Heart right ventricle (tissue), 16 donors: ENCODE data around the gene RGS19. TPM values are rescaled to one million over a fixed set of nuclear protein-coding genes. Genes with fewer than 3 reads are reported as not detected.

Experiments used
- ATAC-seq, 8 donors: fragments of 200-7000 bp; cut with Tn5 transposase; one replicate each; pipeline ENCODE4 v1.9.1; 2020; ENCODE audit warnings: mild to moderate bottlenecking in 8 of 8, moderate library complexity in 8 of 8, moderate number of reproducible peaks in 1 of 8
- DNase-seq, 2 donors: peaks; one replicate each; pipeline ENCODE4 v3.0.0-alpha.2; 2020
- H3K27ac ChIP-seq, 10 donors: fragments of 200-600 bp; sonication (generic) in 2 of 10; one replicate each; pipeline versions ENCODE4 v1.5.0 to v1.8.0; 2020 to 2022; ENCODE audit warnings: mild to moderate bottlenecking in 3 of 10
- H3K27me3 ChIP-seq, 7 donors: fragments of 200-600 bp; one replicate each; pipeline ENCODE4 v1.8.0; 2021 to 2022; ENCODE audit warnings: mild to moderate bottlenecking in 2 of 7
- H3K36me3 ChIP-seq, 9 donors: fragments of 200-600 bp; sonication (generic) in 1 of 9; one replicate each; pipeline versions ENCODE4 v1.5.0 to v1.8.0; 2020 to 2022; ENCODE audit warnings: mild to moderate bottlenecking in 2 of 9
- H3K4me1 ChIP-seq, 9 donors: fragments of 200-600 bp; sonication (generic) in 1 of 9; one replicate each; pipeline versions ENCODE4 v1.5.0 to v1.8.0; 2020 to 2022; ENCODE audit warnings: mild to moderate bottlenecking in 4 of 9
- H3K4me3 ChIP-seq, 10 donors: fragments of 200-600 bp; sonication (generic) in 2 of 10; one replicate each; pipeline versions ENCODE4 v1.5.0 to v1.8.0; 2020 to 2022; ENCODE audit warnings: mild to moderate bottlenecking in 7 of 10, moderate library complexity in 2 of 10
- H3K9me3 ChIP-seq, 11 donors: fragments of 200-600 bp in 10 of 11; sonication (generic) in 2 of 11; one replicate each; pipeline versions ENCODE4 v1.5.0 to v1.8.0; 2013 to 2022; ENCODE audit warnings: mild to moderate bottlenecking in 2 of 11, control low read depth in 1 of 11, moderate library complexity in 1 of 11
- WGBS, 2 donors: extraction: QIAGEN DNeasy Blood & Tissue Kit; methylation state at CpG; one replicate each; pipeline ENCODE4 v1.1.7; 2013; ENCODE audit warnings: inconsistent platforms in 1 of 2; 5-methylcytosine and 5-hydroxymethylcytosine counted together
- intact Hi-C, 10 donors: fragments of 100-400 bp; cut with DNase I; formaldehyde crosslinking; loops; one replicate each; pipeline versions ENCODE4 v1.11.1 to v1.14.2; 2022
- polyA plus RNA-seq, 2 donors: library from polyadenylated mRNA; stranded (reverse); fragments of 200-250 nt; gene quantifications; one replicate each; pipeline ENCODE4 v1.2.3, GENCODE V29; 2013
- total RNA-seq, 10 donors: library from RNA; stranded (reverse); fragmentation: NEBNext Ultra II Directional in 3 of 10; extraction: Animal tissue kit (Norgen Biotek cat#: 25700) in 3 of 10; gene quantifications; one replicate each; pipeline versions ENCODE4 v1.2.1 to v1.2.4, GENCODE V29; 2021 to 2023
- TF ChIP-seq, protein P1 (sequence below), 9 donors: fragments of 200-600 bp; sonication (generic) in 2 of 9; IDR thresholded peaks; one replicate each; pipeline versions ENCODE4 v1.5.0 to v1.8.0; 2021 to 2022; ENCODE audit warnings: antibody characterized with exemption in 9 of 9, mild to moderate bottlenecking in 5 of 9, moderate library complexity in 1 of 9
- donor health status: Arrhythmogenic right ventricular cardiomyopathy.
- donor health status: ischemic (EF 13 %, LVEDD 7.1; RV severe dilation, severe dysfunction).
- donor health status: healthy with polysubstance abuse.
- donor health status: DM: no; HTN: yes; CAD: no.
- donor health status: DM: no; HTN: no; CAD: no.
- donor health status: ischemic (EF 25% LVEDD 6.9; RV normal size, moderate dysfunction).
- donor health status: ischemic (EF 25% LVEDD 5.7; RV mildly dilated, moderate dysfunction).
- donor health status: healthy.
- donor health status: DM: yes; HTN: yes; CAD: no.
- donor health status: Ischemic cardiomyopathy.
- donor health status: ischemic (EF 35%, LVEDD 5.7; RV mildly dilated, moderate dysfunction).
- donor health status: nonischemic (EF 11% LVEDD 7.7; RV severe dilation, severe dysfunction).
- donor health status: DM: yes; HTN: yes; CAD: no.
- donor health status: PGD.
- donor health status: ischemic (EF 29% LVEDD 5.4; RV normal size, mild dysfunction).
- donor health status: nonischemic (EF 23%, LVEDD 6.1; RV moderate dilation, normal function).

Gene RGS19
- total and polyA plus RNA-seq, 12 donors, result 1.8 to 13.1 (median 4.0) TPM

DNA sequence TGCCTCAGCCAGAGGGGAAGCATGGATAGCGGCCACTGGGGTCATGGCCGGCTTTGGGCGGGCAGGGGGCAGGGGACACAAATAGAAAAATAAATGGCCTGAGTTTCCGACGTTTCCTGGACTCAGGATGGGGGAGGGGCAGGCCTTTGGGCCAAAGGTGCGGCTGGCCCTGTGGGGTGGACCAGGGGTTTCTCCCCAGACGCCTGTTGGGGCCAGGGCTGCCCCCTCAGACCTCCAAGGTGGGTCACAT is 22.8 kb downstream of the RGS19 start:
- ATAC-seq (peak in 6 of 8 donors; percentile 1 to 34 (median 12)), DNase-seq (no peak)
- Histone ChIP-seq H3K27me3 (peaks cover 0 to 52% (median 18%) of the 10 kb centered on the region in 7 donors), H3K4me3 (peak overlapping the region in 9 of 10 donors; percentile 22 to 47 (median 39)), H3K9me3 (no peaks in the 10 kb centered on the region), H3K36me3 (no peaks in the 10 kb centered on the region), H3K4me1 (peaks cover 2 to 64% (median 44%) of the 10 kb centered on the region in 9 donors), H3K27ac (peak overlapping the region; percentile 80 to 98 (median 90))
- 44 to 45% methylated on average over 7 of the region's 7 CpGs for WGBS, 2 donors
- TF ChIP-seq, protein P1, sequence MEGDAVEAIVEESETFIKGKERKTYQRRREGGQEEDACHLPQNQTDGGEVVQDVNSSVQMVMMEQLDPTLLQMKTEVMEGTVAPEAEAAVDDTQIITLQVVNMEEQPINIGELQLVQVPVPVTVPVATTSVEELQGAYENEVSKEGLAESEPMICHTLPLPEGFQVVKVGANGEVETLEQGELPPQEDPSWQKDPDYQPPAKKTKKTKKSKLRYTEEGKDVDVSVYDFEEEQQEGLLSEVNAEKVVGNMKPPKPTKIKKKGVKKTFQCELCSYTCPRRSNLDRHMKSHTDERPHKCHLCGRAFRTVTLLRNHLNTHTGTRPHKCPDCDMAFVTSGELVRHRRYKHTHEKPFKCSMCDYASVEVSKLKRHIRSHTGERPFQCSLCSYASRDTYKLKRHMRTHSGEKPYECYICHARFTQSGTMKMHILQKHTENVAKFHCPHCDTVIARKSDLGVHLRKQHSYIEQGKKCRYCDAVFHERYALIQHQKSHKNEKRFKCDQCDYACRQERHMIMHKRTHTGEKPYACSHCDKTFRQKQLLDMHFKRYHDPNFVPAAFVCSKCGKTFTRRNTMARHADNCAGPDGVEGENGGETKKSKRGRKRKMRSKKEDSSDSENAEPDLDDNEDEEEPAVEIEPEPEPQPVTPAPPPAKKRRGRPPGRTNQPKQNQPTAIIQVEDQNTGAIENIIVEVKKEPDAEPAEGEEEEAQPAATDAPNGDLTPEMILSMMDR (IDR thresholded peaks at IDR 0.05), result no peak
- intact Hi-C loops, result loop anchor here in 4 of 10 donors (2.0 to 10.0 kb wide), 4 partner anchors 16 to 422 kb away; partner anchors contain the start of gene PRPF6 (in 1 of the 4)

GRCh38 chr20:64055893-64056638 is 23.3 kb downstream of the RGS19 start:
- Histone ChIP-seq H3K36me3 (no peaks in the 10 kb centered on the region), H3K27me3 (peaks cover 0 to 57% (median 18%) of the 10 kb centered on the region in 7 donors), H3K4me1 (peaks cover 2 to 67% (median 44%) of the 10 kb centered on the region in 9 donors), H3K27ac (peak overlapping the region; percentile 80 to 98 (median 90)), H3K4me3 (peak overlapping the region in 9 of 10 donors; percentile 16 to 47 (median 39)), H3K9me3 (no peaks in the 10 kb centered on the region)
- DNase-seq (peak; percentile 81 to 87), ATAC-seq (peak; percentile 40 to 63 (median 54))
- 43 to 47% methylated on average over 22 of the region's 22 CpGs for WGBS, 2 donors
- intact Hi-C loops, result loop anchor here in 4 of 10 donors (2.0 to 10.0 kb wide), 4 partner anchors 15 to 421 kb away; partner anchors contain the start of gene PRPF6 (in 1 of the 4)
- TF ChIP-seq, protein P1 (IDR thresholded peaks at IDR 0.05), result peak in 1 of 9 donors; percentile 9

DNA sequence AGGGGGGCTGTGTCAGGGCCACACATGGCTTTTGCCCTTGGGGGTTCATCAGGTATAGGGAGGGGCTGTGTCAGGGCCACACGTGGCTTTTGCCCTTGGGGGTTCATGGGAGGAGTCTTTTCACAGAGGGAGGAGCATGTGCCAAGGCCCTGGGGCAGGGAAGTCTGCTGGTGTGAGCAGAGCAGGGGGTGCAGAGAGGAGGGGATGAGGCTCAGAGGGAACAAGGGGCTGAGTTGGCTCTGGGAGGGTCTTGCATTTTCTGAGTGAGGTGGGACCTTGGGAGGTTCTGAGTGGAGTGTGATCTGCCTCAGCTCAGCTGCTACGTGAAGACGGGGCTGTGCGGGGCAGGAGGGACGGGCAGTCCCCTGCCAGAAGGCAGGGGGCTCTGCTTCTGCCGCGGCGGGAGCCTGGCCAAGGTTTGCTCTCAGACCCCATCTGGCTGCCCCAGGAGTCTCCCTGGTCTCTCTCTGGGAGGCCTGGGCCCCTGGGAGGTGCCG is 23.9 kb downstream of the RGS19 start:
- no peak for DNase-seq
- TF ChIP-seq, protein P1 (IDR thresholded peaks at IDR 0.05), result no peak
- 56 to 63% methylated on average over 9 of the region's 9 CpGs for WGBS, 2 donors
- Histone ChIP-seq H3K9me3 (no peaks in the 10 kb centered on the region), H3K36me3 (no peaks in the 10 kb centered on the region), H3K4me1 (peaks cover 2 to 73% (median 44%) of the 10 kb centered on the region in 9 donors), H3K4me3 (peak overlapping the region in 6 of 10 donors; percentile 4 to 47 (median 33)), H3K27ac (peak overlapping the region; percentile 80 to 98 (median 90)), H3K27me3 (peaks cover 0 to 63% (median 23%) of the 10 kb centered on the region in 7 donors)
- intact Hi-C loops, result loop anchor here in 2 of 10 donors (5.0 to 10.0 kb wide), 2 partner anchors 73 to 421 kb away; partner anchors contain the start of gene PRPF6 (in 1 of the 2)
- no peak for ATAC-seq

DNA sequence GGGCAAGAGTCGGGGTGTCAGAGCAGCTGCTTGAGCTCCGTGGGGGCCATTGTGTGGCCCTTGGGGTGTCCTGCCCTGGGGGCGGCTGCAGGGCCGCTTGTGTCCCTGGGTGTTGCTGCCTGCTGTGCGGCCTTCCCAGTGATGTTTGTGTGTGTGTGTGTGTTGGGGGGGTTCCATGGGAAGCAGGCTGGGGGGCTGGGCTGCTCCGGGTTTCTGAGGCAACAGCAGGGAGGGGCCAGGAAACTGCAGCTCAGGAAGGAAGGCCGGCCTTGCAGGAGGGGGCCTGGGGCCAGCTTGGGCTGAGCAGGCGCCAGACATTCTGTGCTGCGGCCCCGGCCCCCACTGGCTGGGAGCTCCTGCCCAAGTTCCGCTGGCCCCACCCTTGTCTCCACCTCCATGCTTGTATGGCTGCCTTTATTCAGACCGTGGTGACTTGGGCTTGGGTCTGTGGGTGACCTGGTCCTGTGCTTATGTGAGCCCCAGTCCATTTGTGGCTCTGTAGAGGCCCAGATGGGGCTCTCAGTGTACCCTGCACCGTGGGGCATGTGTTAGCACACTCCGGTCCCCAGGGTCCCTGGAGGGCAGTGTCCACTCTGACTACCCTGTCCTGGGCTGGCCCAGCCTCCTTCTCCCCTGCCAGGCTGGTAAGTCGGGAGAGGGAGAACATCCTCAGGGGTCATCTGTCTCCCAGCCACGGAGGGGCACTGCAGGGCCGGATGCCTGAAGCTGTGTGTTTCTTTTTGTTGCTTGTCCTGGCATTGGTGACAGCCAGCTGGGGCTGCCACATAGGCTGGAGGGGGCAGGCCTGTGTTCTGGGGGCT is 25.3 kb downstream of the RGS19 start:
- no peaks in the 10 kb centered on the region for H3K9me3 ChIP-seq
- intact Hi-C loops, result loop anchor here in 2 of 10 donors (5.0 to 10.0 kb wide), 2 partner anchors 367 to 419 kb away; no protein-coding TSS in a partner anchor
- H3K4me1 ChIP-seq, result peaks cover 6 to 82% (median 52%) of the 10 kb centered on the region in 9 donors
- DNase-seq, result peak; percentile 80 to 90
- no peaks in the 10 kb centered on the region for H3K36me3 ChIP-seq
- peak overlapping the region in 7 of 10 donors; percentile 7 to 75 (median 34) for H3K4me3 ChIP-seq
- WGBS, 2 donors, result 31 to 36% methylated on average over 15 to 17 of the region's 17 CpGs
- TF ChIP-seq, protein P1 (IDR thresholded peaks at IDR 0.05), result peak in 2 of 9 donors; percentile 19 to 22
- peak overlapping the region; percentile 80 to 98 (median 92) for H3K27ac ChIP-seq
- ATAC-seq, result peak; percentile 29 to 55 (median 40)
- peaks cover 0 to 73% (median 33%) of the 10 kb centered on the region in 7 donors for H3K27me3 ChIP-seq
